Forelimb muscle (tissue), 1 donor: ENCODE results near the gene ADGRV1. TPM values are rescaled to one million over a fixed set of nuclear protein-coding genes. Genes with fewer than 3 reads are reported as not detected.
A peak's percentile ranks its signal among the peaks of the same experiment; 100 is the strongest.

Source experiments
- DNase-seq: peaks from one replicate; pipeline ENCODE4 v3.0.0-alpha.2; 2013; ENCODE audit warnings: low read depth
- polyA plus RNA-seq: library from polyadenylated mRNA; unstranded; fragments of 120-200 nt; gene quantifications from one replicate; pipeline ENCODE4 v1.2.1, GENCODE V29; 2013; ENCODE audit not compliant: insufficient read length

The ADGRV1 gene
- polyA plus RNA-seq, 1 donor: 0.92 TPM

- no peak for DNase-seq
These were observed 312.9 kb downstream of the ADGRV1 start for GRCh38 chr5:90871391-90871991.

GRCh38 chr5:90873033-90873517 lies 314.5 kb downstream of the ADGRV1 start:
- no peak for DNase-seq

GRCh38 chr5:90874066-90874465 lies 315.5 kb downstream of the ADGRV1 start:
- DNase-seq: no peak

GRCh38 chr5:90875456-90875855 lies 316.9 kb downstream of the ADGRV1 start:
- no peak for DNase-seq

- DNase-seq: no peak
These were observed 317.8 kb downstream of the ADGRV1 start for GRCh38 chr5:90876366-90876765.

GRCh38 chr5:90877049-90877448 lies 318.5 kb downstream of the ADGRV1 start:
- DNase-seq: no peak

- peak; percentile 13 for DNase-seq
These were observed 319.5 kb downstream of the ADGRV1 start for GRCh38 chr5:90878081-90878480.

GRCh38 chr5:90878549-90879196 lies 320.1 kb downstream of the ADGRV1 start:
- peak; percentile 16 for DNase-seq

GRCh38 chr5:90881626-90882150 lies 323.1 kb downstream of the ADGRV1 start:
- no peak for DNase-seq

GRCh38 chr5:90882448-90882847 lies 323.9 kb downstream of the ADGRV1 start:
- no peak for DNase-seq

- no peak for DNase-seq
These were observed 326.7 kb downstream of the ADGRV1 start for GRCh38 chr5:90885180-90885868.

GRCh38 chr5:90886381-90886780 lies 327.8 kb downstream of the ADGRV1 start:
- DNase-seq: no peak

- no peak for DNase-seq
These were observed 330.1 kb downstream of the ADGRV1 start for GRCh38 chr5:90888511-90889324.

GRCh38 chr5:90889325-90889600 lies 330.7 kb downstream of the ADGRV1 start:
- no peak for DNase-seq

GRCh38 chr5:90890180-90890579 lies 331.6 kb downstream of the ADGRV1 start:
- no peak for DNase-seq

- DNase-seq: no peak
These were observed 336.3 kb downstream of the ADGRV1 start for GRCh38 chr5:90894866-90895420.

- DNase-seq: no peak
These were observed 339.0 kb downstream of the ADGRV1 start for GRCh38 chr5:90897618-90898017.

GRCh38 chr5:90898326-90899013 lies 339.9 kb downstream of the ADGRV1 start:
- no peak for DNase-seq

- no peak for DNase-seq
These were observed 340.5 kb downstream of the ADGRV1 start for GRCh38 chr5:90899014-90899604.

GRCh38 chr5:90901261-90901660 lies 342.7 kb downstream of the ADGRV1 start:
- no peak for DNase-seq

GRCh38 chr5:90902170-90902569 lies 343.6 kb downstream of the ADGRV1 start:
- DNase-seq: no peak
